ENCODE data around the gene MBTD1. TPM values are rescaled to one million over a fixed set of nuclear protein-coding genes. Genes with fewer than 3 reads are reported as not detected.

The MBTD1 gene
- total and polyA plus RNA-seq, 2 experiments from 2014 or later: 3.2 to 24.2 TPM

GRCh38 chr17:51133365-51133764 is 126.5 kb downstream of the MBTD1 start:
- H3K36me3 ChIP-seq (replicated peaks; ENCODE audit: insufficient read depth, low read depth): no peaks in the 10 kb centered on the region
- no peaks in the 10 kb centered on the region for H3K9me3 ChIP-seq (ENCODE audit: low read depth)
- 67% methylated on average over 2 of the region's 2 CpGs for WGBS (ENCODE audit: low lambda C conversion rate, missing lambda C conversion rate)
- peaks cover 6% of the 10 kb centered on the region for H3K4me1 ChIP-seq (ENCODE audit: insufficient read depth)
- H3K4me3 ChIP-seq: no peak overlapping the region
- H3K27me3 ChIP-seq: no peaks in the 10 kb centered on the region
- peak overlapping the region; percentile 84 for H3K27ac ChIP-seq
- H3K79me2 ChIP-seq: no peaks in the 10 kb centered on the region
- TF ChIP-seq EZH2 (IDR thresholded peaks at IDR 0.05; ENCODE audit: borderline replicate concordance) (no peak), EZH2phosphoT487 (IDR thresholded peaks at IDR 0.05; ENCODE audit: low read depth, severe bottlenecking, unreplicated experiment) (no peak)
- TF ChIP-seq, protein P1, sequence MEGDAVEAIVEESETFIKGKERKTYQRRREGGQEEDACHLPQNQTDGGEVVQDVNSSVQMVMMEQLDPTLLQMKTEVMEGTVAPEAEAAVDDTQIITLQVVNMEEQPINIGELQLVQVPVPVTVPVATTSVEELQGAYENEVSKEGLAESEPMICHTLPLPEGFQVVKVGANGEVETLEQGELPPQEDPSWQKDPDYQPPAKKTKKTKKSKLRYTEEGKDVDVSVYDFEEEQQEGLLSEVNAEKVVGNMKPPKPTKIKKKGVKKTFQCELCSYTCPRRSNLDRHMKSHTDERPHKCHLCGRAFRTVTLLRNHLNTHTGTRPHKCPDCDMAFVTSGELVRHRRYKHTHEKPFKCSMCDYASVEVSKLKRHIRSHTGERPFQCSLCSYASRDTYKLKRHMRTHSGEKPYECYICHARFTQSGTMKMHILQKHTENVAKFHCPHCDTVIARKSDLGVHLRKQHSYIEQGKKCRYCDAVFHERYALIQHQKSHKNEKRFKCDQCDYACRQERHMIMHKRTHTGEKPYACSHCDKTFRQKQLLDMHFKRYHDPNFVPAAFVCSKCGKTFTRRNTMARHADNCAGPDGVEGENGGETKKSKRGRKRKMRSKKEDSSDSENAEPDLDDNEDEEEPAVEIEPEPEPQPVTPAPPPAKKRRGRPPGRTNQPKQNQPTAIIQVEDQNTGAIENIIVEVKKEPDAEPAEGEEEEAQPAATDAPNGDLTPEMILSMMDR (IDR thresholded peaks at IDR 0.05; ENCODE audit: poor library complexity): no peak
- H4K20me1 ChIP-seq (ENCODE audit: insufficient read depth, poor library complexity, severe bottlenecking): no peaks in the 10 kb centered on the region
- no peaks in the 10 kb centered on the region for H3K9me2 ChIP-seq (replicated peaks; ENCODE audit: insufficient read depth)
- H3K4me2 ChIP-seq: peak overlapping the region; percentile 11
- no peak overlapping the region for H2AFZ ChIP-seq
- no peak for DNase-seq (ENCODE audit: low spot score)

DNA sequence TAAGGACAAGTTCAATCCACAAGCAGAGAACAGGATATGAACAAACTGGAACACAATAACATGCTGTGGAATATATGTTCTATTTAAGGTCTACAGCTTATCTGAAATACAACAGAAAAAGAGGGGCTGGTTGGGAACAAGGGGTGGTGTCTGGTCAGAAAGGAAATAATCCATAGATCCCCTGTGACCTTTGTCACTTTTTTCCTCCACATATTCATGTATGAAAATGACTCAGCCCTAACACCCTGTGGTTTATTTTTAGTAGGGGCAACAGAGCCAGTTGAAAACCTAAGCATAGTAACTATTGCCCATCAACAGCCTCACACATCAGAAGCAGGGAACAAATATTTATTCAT is 126.9 kb downstream of the MBTD1 start:
- peak overlapping the region; percentile 11 for H3K4me2 ChIP-seq
- no peak overlapping the region for H2AFZ ChIP-seq

DNA sequence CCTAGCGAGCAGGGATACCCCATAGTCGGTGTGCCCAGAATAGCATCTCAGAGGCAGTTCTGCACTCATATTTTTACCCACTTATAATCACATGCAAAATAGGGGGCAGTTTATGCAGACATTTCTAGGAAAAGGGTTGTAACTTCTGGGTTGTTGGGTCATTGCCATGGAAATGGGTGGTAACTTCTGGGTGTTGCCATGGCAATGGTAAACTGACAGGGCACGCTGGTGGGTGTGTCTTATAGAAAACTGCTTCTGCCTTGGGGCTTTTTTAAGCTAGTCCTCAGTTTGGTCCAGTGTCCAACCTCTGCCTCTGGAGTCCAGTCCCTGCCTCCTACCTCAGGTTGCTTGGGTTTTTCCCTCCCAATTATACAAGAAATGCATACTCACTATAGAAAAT is 131.8 kb downstream of the MBTD1 start:
- TF ChIP-seq EZH2 (IDR thresholded peaks at IDR 0.05; ENCODE audit: borderline replicate concordance) (no peak), EZH2phosphoT487 (IDR thresholded peaks at IDR 0.05; ENCODE audit: low read depth, severe bottlenecking, unreplicated experiment) (no peak)
- TF ChIP-seq, protein P1 (IDR thresholded peaks at IDR 0.05; ENCODE audit: poor library complexity): no peak
- Histone ChIP-seq H3K9me2 (replicated peaks; ENCODE audit: insufficient read depth) (no peaks in the 10 kb centered on the region), H2AFZ (no peak overlapping the region), H3K9me3 (ENCODE audit: low read depth) (no peaks in the 10 kb centered on the region), H3K36me3 (replicated peaks; ENCODE audit: insufficient read depth, low read depth) (no peaks in the 10 kb centered on the region), H3K27me3 (no peaks in the 10 kb centered on the region), H4K20me1 (ENCODE audit: insufficient read depth, poor library complexity, severe bottlenecking) (no peaks in the 10 kb centered on the region), H3K4me2 (no peak overlapping the region), H3K4me3 (no peak overlapping the region), H3K27ac (no peak overlapping the region), H3K4me1 (ENCODE audit: insufficient read depth) (peaks cover 13% of the 10 kb centered on the region), H3K79me2 (no peaks in the 10 kb centered on the region)
- WGBS (ENCODE audit: low lambda C conversion rate, missing lambda C conversion rate): 91% methylated on average over 3 of the region's 3 CpGs
- no peak for DNase-seq (ENCODE audit: low spot score)

More for the DNA sequence above, 126.9 kb downstream of the MBTD1 start:
- no peaks in the 10 kb centered on the region for H3K9me2 ChIP-seq (replicated peaks; ENCODE audit: insufficient read depth)
- H3K79me2 ChIP-seq: no peaks in the 10 kb centered on the region
- H4K20me1 ChIP-seq (ENCODE audit: insufficient read depth, poor library complexity, severe bottlenecking): no peaks in the 10 kb centered on the region
- H3K36me3 ChIP-seq (replicated peaks; ENCODE audit: insufficient read depth, low read depth): no peaks in the 10 kb centered on the region
- no peaks in the 10 kb centered on the region for H3K27me3 ChIP-seq
- H3K9me3 ChIP-seq (ENCODE audit: low read depth): no peaks in the 10 kb centered on the region
- TF ChIP-seq EZH2 (IDR thresholded peaks at IDR 0.05; ENCODE audit: borderline replicate concordance) (no peak), EZH2phosphoT487 (IDR thresholded peaks at IDR 0.05; ENCODE audit: low read depth, severe bottlenecking, unreplicated experiment) (no peak)
- TF ChIP-seq, protein P1 (IDR thresholded peaks at IDR 0.05; ENCODE audit: poor library complexity): no peak
- H3K4me1 ChIP-seq (ENCODE audit: insufficient read depth): peaks cover 6% of the 10 kb centered on the region
- peak overlapping the region; percentile 84 for H3K27ac ChIP-seq
- H3K4me3 ChIP-seq: no peak overlapping the region
- DNase-seq (ENCODE audit: low spot score): no peak

Other genes with a start within 250 kb of the MBTD1 start
- 70.1 and 82.7 TPM in 2 replicates for gene SPAG9, start 139.2 kb downstream of the MBTD1 start, total RNA-seq
- gene SPAG9, start 139.2 kb downstream of the MBTD1 start, polyA plus RNA-seq: 26.5 and 35.1 TPM in 2 replicates
- 50.9 and 63.2 TPM in 2 replicates for gene NME1, start 106.5 kb downstream of the MBTD1 start, total RNA-seq
- 106 and 122 TPM in 2 replicates for gene NME1, start 106.5 kb downstream of the MBTD1 start, polyA plus RNA-seq
- gene NME2, start 93.6 kb downstream of the MBTD1 start, total RNA-seq: 290 and 326 TPM in 2 replicates
- 480 and 531 TPM in 2 replicates for gene NME2, start 93.6 kb downstream of the MBTD1 start, polyA plus RNA-seq
- 30.3 and 31.3 TPM in 2 replicates for gene UTP18, start 497 bp upstream of the MBTD1 start, total RNA-seq
- 31.8 and 38.2 TPM in 2 replicates for gene UTP18, start 497 bp upstream of the MBTD1 start, polyA plus RNA-seq

Measured in hepatocyte (in vitro differentiated cells).